DMS153 treated with DMSO at 0.1 percent for 48 hours (cell line): ENCODE data around the gene SLC39A1.
A peak's percentile ranks its signal among the peaks of the same experiment; 100 is the strongest.

Experiments
- DNase-seq: peaks from one replicate; lab custom pipeline; 2025; ENCODE audit not compliant: unreplicated experiment; lab: John Stamatoyannopoulos, UW

Gene SLC39A1

DNA sequence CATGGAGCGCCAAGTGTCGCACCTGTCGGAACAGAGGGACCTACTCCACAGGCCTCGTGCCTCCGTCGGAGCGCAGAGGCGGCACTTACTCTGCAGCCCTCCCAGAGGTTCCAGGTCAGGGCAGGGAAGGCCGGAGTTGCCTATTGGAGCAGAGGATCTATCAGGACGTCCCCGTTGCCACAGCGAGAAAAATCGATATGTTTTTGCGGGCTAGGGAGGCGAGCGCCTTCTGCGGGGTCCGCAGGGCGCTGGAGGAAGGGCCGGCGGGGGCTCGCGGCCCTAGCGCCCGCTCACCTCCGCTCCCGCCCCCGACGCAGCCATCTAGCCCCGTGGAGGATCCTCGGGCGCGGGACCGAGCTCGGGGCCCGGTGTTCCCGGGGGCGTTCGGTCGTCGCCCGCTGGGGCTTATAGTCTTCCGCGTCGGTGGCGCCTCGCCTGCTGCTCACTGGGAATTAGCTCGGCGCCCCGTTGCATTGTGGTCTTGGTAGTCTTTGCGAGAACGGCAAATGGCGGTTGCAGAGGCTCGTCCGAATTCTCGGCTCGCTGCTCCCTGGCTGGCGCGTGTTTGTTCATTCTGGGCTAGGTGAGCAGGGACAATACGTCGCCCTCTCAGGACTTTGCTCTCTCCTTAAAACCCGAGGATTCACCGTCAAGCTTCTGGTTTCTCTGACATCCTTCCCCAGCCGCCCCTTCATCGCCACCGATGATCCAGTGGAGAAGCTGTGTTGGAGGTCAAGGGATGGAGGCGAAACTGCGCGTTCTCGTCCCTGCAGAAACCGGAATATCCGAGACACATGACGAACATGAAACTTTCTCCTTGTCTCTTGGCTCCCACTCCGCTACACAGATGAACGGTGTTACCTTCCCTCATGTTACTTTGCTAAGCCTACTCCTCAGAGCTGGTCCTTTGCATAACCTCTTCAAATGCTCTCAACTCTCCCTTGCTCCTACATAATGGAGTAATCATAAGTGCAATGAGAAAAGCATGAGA, 14.2 kb upstream of the SLC39A1 start, which contains the start of gene JTB:
TSS of gene JTB (minus strand) at position 425 of the 991 bp plus-strand sequence. CDS start at position 3, 422 bp downstream.
- DNase-seq: peak; percentile 81

DNA sequence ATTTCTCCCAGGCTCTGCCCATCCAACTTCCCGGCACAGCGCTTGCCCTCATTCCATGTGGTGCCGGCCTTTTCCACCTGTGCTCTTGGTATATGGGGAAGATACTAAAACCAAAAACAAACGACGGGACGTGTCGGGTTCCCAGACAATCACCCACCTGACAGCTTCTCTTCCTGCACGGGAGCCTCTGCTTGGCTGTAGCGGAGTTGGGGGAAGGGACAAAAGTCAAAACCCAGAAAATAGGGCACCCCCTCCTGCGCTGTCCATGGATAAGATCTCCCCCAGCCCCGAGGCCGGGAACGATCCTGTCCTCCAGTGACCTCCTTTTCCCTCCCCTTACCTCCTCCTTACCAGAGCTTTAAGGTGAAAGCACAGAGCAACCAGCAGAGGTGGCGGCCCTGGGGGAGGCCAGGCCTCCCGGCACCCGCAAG, 13.5 kb upstream of the SLC39A1 start:
- no peak for DNase-seq

DNA sequence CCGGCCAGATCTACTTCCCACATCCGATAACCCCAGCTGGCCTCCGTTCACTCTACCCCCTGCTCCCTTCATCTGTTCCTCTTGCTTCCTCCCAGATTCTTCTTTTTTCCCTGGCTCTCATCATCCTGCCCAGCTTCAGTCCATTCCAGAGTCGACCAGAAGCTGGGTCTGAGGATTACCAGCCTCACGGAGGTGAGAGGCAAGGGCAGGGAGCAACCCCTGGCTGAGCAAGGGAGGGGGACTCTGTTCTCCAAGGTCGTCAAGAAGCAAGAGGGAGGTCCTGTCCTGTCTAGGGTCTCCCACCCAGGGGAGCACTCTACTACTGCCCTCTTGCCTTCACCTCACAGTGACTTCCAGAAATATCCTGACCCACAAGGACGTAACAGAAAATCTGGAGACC, 10.2 kb upstream of the SLC39A1 start:
- no peak for DNase-seq

DNA sequence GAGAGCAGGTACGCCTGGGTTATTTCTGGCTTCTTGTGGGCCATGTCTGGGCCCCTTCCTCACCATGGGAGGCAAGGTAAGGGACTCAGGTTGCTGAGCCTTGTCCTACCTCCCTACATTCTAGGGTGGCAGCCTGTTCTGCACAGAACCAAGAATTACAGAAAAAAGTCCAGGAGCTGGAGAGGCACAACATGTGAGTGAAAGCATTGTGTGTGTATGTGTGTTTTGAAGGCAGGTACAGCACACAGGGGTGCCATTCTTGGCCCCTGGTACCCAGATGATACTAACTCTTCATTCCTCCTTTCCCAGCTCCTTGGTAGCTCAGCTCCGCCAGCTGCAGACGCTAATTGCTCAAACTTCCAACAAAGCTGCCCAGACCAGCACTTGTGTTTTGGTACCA, 9.7 kb upstream of the SLC39A1 start:
- no peak for DNase-seq

DNA sequence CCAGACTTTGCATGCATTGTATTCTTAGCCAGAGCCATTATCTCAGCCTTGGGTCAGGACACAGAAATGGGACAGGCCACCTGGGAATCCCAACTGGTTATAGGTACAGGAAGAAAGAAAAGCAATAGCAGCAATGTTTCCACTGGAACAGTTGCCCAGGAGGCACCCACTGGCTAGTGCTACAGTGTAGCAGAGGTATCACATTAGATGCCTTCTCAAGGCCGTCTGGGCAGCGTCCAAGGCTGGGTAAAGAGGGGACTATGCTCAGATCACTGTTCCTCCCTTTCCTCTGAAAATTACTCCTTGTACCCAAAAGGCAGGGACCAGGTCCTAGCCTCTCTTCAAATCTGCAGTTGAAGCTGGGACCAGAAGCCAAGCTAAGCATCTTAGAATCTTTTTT, 7.0 kb upstream of the SLC39A1 start:
- DNase-seq: no peak

DNA sequence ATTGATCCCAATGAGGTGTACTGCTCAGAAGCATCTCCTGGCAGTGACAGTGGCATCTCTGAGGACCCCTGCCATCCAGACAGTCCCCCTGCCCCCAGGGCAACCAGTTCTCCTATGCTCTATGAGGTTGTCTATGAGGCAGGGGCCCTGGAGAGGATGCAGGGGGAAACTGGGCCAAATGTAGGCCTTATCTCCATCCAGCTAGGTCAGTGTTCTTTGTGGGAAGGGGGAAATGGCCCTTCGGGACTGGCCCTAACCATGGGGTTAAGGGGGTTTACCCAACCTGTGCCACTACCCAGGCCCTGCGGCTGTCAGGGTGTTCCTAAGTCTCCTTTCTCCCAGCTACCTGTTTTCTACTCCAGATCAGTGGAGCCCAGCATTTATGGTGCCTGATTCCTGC, 5.6 kb upstream of the SLC39A1 start:
- DNase-seq: no peak

DNA sequence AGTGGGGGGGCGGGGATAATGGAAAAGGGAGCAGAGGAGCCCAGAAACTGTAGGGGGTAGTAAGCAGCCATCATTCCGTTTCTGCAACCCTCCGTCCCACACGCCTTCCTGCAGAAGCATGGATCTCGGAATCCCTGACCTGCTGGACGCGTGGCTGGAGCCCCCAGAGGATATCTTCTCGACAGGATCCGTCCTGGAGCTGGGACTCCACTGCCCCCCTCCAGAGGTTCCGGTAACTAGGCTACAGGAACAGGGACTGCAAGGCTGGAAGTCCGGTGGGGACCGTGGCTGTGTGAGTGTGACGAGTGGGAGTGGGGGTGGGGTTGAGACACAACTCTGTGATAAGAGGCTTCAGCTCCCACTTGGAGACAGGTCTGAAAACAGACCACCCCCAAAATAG, 5.1 kb upstream of the SLC39A1 start:
- DNase-seq: no peak

DNA sequence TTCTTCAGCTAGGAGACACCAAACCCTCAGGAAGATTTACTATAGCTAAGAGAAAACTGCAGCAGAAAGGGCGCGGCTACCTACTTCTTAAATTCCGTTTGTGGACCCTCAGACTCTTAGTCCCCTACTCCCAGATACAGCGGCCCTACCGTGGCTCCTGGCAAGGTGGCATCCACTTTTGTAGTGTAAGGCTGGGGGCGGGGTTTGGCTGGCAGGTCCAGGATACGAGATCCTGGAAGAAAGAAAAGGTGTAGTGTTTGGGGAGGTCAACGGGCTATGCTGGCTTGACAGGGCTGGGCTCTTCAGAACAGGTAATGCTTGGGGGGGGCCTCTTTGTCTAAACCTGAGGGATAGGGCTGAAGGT, 4.6 kb upstream of the SLC39A1 start:
- peak; percentile 68 for DNase-seq

DNA sequence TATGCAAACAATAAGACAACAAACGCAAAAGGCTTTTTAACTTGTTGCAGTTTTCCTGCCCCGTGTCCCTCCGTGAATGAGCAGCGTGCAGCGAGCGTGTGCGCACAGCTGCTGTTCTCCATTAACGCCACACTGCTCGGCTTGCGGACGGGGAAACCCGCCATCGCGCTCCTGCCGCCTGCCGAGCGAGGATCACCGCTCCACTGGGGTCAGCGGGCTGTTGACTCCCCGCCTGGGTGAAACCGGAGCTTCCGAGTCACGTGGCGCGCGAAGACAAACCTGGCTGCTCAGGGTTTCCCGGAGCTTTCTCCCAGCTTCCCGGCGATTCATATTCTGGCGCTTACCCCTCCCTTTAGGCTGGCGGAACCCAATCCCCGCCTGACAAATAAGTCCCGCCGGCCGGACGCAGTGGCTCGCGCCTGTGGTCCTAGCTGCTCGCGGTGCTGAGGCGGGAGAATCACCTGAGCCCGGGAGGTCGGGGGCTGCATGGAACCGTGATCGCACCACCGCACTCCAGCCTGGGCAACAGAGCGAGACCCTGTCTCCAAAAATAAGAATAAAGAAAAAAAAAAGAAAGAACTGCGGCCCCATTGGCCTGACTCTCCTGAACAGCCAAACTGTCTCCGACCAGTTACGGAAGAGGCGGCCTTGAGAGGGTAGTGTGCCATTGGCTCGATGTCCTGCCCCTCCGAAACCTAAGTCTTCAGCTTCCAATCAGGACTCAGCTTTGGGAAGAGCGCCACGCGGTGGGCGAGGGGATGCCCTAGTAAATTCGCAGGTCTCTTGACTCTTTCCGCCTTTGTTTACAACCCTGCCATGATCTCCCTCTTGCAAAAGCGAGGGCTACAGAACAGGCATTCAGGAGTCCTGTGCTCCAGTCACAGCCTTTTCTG, 4.0 kb upstream of the SLC39A1 start, which contains the start of gene CREB3L4:
TSS of gene CREB3L4 (plus strand) at position 796 of the 893 bp plus-strand sequence. CDS start 624 bp downstream, outside the sequence.
- DNase-seq: peak; percentile 100

DNA sequence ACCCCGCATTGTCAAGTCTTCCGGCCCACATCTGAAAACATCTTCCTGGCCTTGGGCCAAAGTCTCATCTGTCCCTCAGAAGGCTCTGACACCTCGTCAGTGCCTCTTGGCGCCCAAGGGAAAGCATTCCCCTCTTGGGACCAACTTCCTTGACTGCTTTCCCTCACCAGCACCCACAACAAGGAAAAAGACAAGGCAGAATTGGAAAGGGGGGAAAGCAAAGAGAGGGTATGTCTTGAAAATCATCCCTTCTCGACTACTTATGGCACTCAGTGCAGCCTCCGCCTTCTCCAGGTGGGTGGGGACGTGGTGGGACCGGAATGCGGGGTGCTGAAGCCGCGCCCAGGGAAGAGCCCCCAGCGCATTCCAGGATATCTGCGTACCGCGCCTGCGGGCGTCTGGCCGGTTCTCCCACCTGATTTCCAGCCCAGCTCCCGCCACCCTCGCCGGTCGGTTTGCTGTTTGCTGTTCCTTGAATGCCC, 554 bp upstream of the SLC39A1 start:
- no peak for DNase-seq

DNA sequence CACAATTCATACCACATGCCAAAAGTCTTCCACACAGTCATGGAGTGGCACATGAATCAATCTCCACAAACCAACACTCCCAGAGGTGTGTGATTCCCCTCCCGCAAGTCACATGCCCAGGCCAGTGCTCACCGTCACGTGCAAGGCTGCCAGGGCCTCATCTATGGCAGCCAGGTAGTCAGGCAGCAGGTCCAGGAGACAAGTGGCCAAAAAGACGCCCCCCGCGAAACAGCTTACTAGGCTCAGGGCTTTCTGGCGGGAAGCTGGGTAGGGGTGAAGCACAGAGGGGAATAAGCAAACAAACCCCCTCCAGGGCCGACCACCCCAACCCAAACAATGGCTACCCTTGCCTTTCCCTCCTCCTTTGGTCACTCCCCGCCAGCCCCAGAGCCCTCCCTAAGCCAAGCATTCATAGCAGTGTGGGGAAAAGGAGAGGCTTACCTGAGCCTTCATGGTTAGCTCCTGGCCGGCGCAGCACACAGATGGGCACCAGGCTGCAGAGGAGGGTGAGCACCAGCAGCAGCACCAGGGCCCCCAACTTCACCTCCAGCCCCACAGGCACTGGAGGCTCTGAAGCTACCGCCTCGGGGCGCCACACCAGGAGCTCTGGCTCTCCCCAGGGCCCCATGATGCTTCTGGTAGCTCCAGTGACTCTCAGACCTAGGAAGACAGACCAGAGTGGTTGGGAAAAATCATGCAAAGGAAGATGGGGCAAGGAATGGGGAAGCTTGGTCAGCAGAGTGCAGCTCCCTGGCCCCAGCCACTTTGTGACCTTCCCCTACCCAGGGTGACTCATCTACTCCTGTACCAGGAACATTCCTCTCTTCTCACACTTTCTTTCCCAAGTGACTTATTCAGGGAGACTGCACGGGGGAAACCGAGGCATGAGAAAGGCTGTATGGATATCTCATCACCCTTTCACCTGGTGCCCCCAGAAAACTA, 978 bp downstream of the SLC39A1 start:
- no peak for DNase-seq

DNA sequence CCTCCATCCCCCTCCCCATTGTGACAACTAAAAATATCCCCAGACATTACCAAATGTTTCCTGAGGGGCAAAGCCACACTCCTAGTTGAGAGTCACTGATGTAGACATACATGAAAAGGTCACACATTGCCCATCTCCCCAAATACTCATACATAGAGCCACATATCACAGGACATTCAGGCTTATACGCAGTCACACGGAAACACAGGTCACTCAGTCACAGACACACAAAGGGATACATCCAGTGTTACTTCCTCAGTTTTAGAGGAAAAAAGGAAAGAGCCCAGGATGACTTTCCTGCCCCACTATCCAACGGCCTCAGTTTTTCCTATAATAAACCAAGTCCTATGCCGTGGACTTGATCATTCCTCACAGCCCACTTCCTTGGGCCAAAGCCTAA, 1.9 kb downstream of the SLC39A1 start:
- DNase-seq: no peak

DNA sequence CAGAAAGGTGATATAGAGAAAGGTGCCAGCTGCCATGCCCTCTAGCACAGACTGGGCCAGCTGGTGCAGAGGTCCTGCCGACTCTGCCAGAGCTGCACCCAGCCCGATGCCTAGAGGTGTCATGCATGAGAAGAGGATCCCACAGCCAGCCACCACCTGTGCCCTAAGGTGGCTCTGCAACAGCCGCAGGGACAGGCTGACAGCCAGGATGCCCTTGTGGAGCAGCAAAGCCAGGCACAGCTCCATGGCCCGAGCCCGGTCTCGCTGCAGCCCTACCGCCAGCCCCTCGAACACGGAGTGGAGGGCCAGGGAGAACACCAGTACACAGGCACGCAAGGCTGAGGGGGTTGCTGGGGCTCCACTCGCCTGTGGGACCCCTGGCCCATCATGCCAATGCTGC, 3.1 kb downstream of the SLC39A1 start:
- no peak for DNase-seq

DNA sequence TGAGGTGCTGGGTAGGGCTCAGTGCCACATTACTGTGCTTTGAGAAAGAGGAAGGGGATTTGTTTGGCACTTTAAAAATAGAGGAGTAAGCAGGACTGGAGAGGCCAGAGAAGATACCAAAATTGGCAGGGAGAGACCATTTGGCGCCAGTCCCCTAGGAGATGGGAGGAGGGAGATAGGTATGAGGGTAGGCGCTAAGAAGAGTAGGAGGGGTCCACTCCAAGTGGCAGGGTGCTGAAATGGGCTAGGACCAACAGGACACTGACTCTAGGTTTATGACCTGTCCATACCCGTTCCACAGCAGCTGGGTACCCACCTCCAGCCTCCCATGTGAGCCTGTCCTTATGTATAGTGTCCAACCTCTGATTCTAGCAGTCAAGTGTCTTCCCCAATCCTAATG, 3.9 kb downstream of the SLC39A1 start:
- no peak for DNase-seq

DNA sequence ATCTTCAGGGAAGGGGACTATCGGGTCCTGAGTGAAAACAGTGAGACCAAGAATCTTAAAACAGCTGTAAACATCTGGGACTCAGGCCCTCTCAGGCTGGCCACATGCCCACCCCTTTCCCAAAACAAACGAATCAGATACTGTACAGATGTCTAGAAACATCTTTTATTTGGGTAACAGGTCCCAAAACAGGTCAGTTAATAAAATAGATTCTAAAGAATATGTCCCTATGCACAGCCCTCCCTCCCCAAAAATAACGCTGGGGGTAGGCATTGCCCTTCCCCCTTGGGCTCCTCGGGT, 4.4 kb downstream of the SLC39A1 start:
- no peak for DNase-seq

DNA sequence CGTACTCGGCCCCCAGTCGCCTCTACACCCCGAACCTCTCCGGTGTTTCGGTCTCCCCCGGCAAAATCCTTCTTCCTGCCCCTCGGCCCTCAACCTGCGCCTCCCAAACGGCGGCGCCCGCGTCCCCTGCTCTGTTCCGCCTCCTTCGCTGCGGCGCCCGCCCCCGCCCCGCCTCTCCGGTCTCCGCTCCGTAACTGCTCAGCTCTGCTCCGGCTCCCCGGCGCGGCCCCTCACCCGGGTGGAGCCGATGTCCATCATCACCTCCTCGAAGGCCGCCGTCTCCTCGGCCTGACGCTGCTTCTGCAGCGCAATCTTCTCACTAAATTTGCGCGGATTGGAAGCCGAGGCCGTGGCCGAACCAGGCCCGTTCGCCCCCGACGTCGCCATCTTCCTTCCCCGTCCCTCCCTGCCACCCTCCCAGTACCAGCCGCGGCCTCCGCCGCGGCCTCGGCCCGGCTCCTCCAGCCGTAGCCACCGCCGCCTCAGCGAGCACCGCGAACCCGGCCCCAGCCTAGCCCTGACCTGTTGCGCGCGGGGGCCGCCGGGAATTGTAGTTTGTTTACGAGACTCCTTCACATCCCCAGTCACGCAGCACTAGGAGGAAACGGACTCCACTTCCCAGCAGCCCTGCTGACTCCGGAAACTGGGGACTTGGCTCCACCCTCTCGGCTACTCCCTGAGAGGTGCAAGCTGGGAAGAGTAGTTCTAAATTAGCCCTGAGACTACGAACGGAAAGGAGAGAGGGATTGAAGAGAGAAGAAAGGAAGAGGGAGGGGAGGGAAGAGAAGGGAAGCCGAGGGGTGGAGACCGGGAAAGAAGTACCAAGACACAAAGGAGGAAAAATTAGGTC, 5.0 kb downstream of the SLC39A1 start, which contains the start of gene CRTC2:
TSS of gene CRTC2 (minus strand) at position 502 of the 850 bp plus-strand sequence. CDS start at position 387, 115 bp downstream.
- peak; percentile 99 for DNase-seq

DNA sequence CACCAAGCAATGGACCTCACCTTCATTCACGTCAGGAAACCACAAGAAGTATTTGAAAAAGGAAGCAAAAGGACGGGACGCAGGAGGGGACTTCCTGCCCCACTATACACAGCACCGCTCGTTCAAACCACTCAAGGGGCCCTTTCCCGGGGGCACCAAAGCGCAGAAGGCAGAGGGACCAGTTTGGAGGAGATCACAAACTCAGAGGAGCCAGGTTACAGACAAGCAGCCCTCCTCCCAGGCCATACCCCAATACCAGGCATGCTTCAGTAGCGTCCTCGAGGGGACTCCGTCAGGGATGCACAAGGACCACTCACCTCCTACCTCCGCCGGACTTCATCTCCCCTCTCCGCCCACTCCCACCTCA, 5.6 kb downstream of the SLC39A1 start:
- DNase-seq: no peak

DNA sequence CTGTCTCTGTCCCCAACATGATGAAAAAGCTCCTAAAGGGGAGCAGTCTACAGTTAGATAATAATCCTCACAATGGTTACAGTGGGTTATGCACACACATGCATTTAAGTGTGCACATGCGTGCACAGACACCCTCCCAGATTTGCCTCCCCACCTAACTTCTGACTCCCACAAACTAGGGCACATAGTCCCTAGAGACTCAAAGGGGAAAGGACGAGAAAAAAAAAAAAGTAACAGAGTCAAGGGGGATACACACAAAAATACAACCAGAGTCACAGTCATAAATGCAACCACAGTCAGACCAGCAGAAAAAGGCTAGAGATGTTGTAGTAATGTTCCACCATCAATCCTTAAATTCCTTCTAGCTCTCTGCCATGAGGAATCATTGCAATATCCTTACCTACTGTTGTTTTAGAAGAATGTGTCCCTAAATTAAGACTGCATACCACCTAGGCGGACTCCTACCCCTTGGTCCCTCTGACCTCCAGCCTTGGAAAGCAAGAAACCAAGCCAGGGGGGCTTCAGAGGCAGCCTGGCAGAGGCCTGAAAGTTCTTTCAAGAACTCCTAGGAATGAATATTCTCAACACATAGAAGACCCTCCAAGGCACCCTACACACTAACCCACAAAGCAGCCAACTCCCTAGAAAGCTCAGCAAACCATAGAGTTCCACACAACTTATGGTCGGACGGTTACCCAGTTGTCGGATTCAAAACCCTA, 6.2 kb downstream of the SLC39A1 start:
- no peak for DNase-seq

DNA sequence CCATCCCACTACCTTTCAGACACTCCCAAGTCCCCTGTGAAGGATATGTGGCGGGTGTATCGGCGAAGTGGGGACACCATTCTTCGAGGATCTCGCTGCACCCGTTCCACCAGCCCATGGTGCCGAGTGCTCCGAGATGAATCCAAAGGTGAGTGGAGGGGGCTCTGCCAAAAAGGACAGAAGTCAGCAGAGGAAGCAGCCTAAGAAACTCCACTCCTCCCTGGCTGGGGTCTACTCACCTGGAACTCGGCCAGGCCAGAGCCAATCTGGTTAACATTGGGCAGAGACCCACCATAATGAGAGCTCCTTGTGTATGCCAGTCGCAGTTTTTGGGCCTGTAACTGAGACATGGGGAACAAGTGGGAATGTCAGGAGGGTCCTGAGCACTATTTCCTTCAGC, 8.5 kb downstream of the SLC39A1 start:
- no peak for DNase-seq
